Retina (tissue), 1 donor: Measurements from ENCODE around the gene LDLRAD3.
A peak's percentile ranks its signal among the peaks of the same experiment; 100 is the strongest.

ENCODE experiments used
- DNase-seq: peaks from one replicate; pipeline ENCODE4 v3.0.0-alpha.2; 2016

The LDLRAD3 gene

GRCh38 chr11:36219996-36220395 is 276.1 kb downstream of the LDLRAD3 start:
- DNase-seq: no peak

GRCh38 chr11:36222831-36223635 is 279.2 kb downstream of the LDLRAD3 start:
- DNase-seq: peak; percentile 59

GRCh38 chr11:36224209-36224882 is 280.5 kb downstream of the LDLRAD3 start:
- DNase-seq: no peak

- DNase-seq: no peak
Observed at GRCh38 chr11:36227044-36227443, 283.2 kb downstream of the LDLRAD3 start.

GRCh38 chr11:36228689-36229088 is 284.8 kb downstream of the LDLRAD3 start:
- no peak for DNase-seq

- no peak for DNase-seq
Observed at GRCh38 chr11:36229091-36229705, 285.3 kb downstream of the LDLRAD3 start.

GRCh38 chr11:36230779-36231699 is 287.2 kb downstream of the LDLRAD3 start:
- DNase-seq: no peak

GRCh38 chr11:36233204-36233603 is 289.3 kb downstream of the LDLRAD3 start:
- no peak for DNase-seq

GRCh38 chr11:36234825-36235224 is 291.0 kb downstream of the LDLRAD3 start:
- DNase-seq: no peak

- no peak for DNase-seq
Observed at GRCh38 chr11:36235750-36236149, 291.9 kb downstream of the LDLRAD3 start.

- no peak for DNase-seq
Observed at GRCh38 chr11:36237391-36237790, 293.5 kb downstream of the LDLRAD3 start.

- DNase-seq: no peak
Observed at GRCh38 chr11:36238036-36238631, 294.3 kb downstream of the LDLRAD3 start.

- DNase-seq: no peak
Observed at GRCh38 chr11:36238881-36239280, 295.0 kb downstream of the LDLRAD3 start.

- no peak for DNase-seq
Observed at GRCh38 chr11:36239636-36240035, 295.8 kb downstream of the LDLRAD3 start.

- DNase-seq: no peak
Observed at GRCh38 chr11:36240173-36240572, 296.3 kb downstream of the LDLRAD3 start.

GRCh38 chr11:36240801-36241200 is 296.9 kb downstream of the LDLRAD3 start:
- DNase-seq: peak; percentile 67

- no peak for DNase-seq
Observed at GRCh38 chr11:36241497-36241896, 297.6 kb downstream of the LDLRAD3 start.

GRCh38 chr11:36243641-36244040 is 299.8 kb downstream of the LDLRAD3 start:
- DNase-seq: no peak

GRCh38 chr11:36247493-36247892 is 303.6 kb downstream of the LDLRAD3 start:
- no peak for DNase-seq

GRCh38 chr11:36248436-36248835 is 304.6 kb downstream of the LDLRAD3 start:
- no peak for DNase-seq

- DNase-seq: no peak
Observed at GRCh38 chr11:36249246-36249645, 305.4 kb downstream of the LDLRAD3 start.

GRCh38 chr11:36251823-36252222 is 308.0 kb downstream of the LDLRAD3 start:
- no peak for DNase-seq
